ENCODE results near the gene SUGP1.
"Not testable (repeated sequence)": the region's sequence is repeated elsewhere in the genome, so short reads cannot be mapped to it uniquely, and the experiment has no call there.

The SUGP1 gene

GRCh38 chr19:19257137-19257536, 63.2 kb downstream of the SUGP1 start:
- Histone ChIP-seq H3K4me3 (ENCODE audit: low read length) (no peak overlapping the region), H3K4me1 (ENCODE audit: control insufficient read depth, low read length) (peaks cover 18% of the 10 kb centered on the region), H3K4me2 (ENCODE audit: low read length) (no peak overlapping the region), H3F3A (ENCODE audit: control insufficient read depth, insufficient read depth) (no peaks in the 10 kb centered on the region), H3K9me2 (replicated peaks; ENCODE audit: control insufficient read depth, low read length) (no peaks in the 10 kb centered on the region), H3K36me3 (ENCODE audit: control insufficient read depth, low read length) (no peaks in the 10 kb centered on the region), H4K20me1 (ENCODE audit: control insufficient read depth, insufficient read depth, low read depth, low read length) (no peaks in the 10 kb centered on the region), H3K79me2 (ENCODE audit: control insufficient read depth, low read length) (no peaks in the 10 kb centered on the region), H3K27me3 (ENCODE audit: control insufficient read depth, low read length) (peaks cover 29% of the 10 kb centered on the region), H3K9me3 (ENCODE audit: control insufficient read depth, insufficient read depth, low read length) (peaks cover 11% of the 10 kb centered on the region; the same call in 1 of the 2 replicates), H3K27ac (ENCODE audit: low read depth, low read length) (no peak overlapping the region)
- no peak for TF ChIP-seq CTCF (IDR thresholded peaks at IDR 0.05; ENCODE audit: low read depth, low read length, poor library complexity, severe bottlenecking)
- no peak for TF ChIP-seq EZH2phosphoT487 (IDR thresholded peaks at IDR 0.05; ENCODE audit: borderline replicate concordance, low read length)

GRCh38 chr19:19256072-19256969, 64.0 kb downstream of the SUGP1 start:
- Histone ChIP-seq H3F3A (ENCODE audit: control insufficient read depth, insufficient read depth) (no peaks in the 10 kb centered on the region), H3K27ac (ENCODE audit: low read depth, low read length) (no peak overlapping the region), H3K36me3 (ENCODE audit: control insufficient read depth, low read length) (no peaks in the 10 kb centered on the region), H4K20me1 (ENCODE audit: control insufficient read depth, insufficient read depth, low read depth, low read length) (no peaks in the 10 kb centered on the region), H3K4me1 (ENCODE audit: control insufficient read depth, low read length) (peaks cover 12% of the 10 kb centered on the region), H3K27me3 (ENCODE audit: control insufficient read depth, low read length) (peaks cover 23% of the 10 kb centered on the region), H3K9me2 (replicated peaks; ENCODE audit: control insufficient read depth, low read length) (no peaks in the 10 kb centered on the region), H3K9me3 (ENCODE audit: control insufficient read depth, insufficient read depth, low read length) (peaks cover 11% of the 10 kb centered on the region; the same call in 1 of the 2 replicates), H3K79me2 (ENCODE audit: control insufficient read depth, low read length) (no peaks in the 10 kb centered on the region), H3K4me3 (ENCODE audit: low read length) (no peak overlapping the region), H3K4me2 (ENCODE audit: low read length) (no peak overlapping the region)
- no peak for TF ChIP-seq CTCF (IDR thresholded peaks at IDR 0.05; ENCODE audit: low read depth, low read length, poor library complexity, severe bottlenecking)
- no peak for TF ChIP-seq EZH2phosphoT487 (IDR thresholded peaks at IDR 0.05; ENCODE audit: borderline replicate concordance, low read length)

- not testable (repeated sequence) for H3K4me2 ChIP-seq (ENCODE audit: low read length); H3K9me2 ChIP-seq (replicated peaks; ENCODE audit: control insufficient read depth, low read length); H3K9me3 ChIP-seq (ENCODE audit: control insufficient read depth, insufficient read depth, low read length); H4K20me1 ChIP-seq (ENCODE audit: control insufficient read depth, insufficient read depth, low read depth, low read length); H3K36me3 ChIP-seq (ENCODE audit: control insufficient read depth, low read length); H3K79me2 ChIP-seq (ENCODE audit: control insufficient read depth, low read length); H3K4me3 ChIP-seq (ENCODE audit: low read length); H3F3A ChIP-seq (ENCODE audit: control insufficient read depth, insufficient read depth); H3K4me1 ChIP-seq (ENCODE audit: control insufficient read depth, low read length); H3K27ac ChIP-seq (ENCODE audit: low read depth, low read length)
- peaks cover 32% of the 10 kb centered on the region for H3K27me3 ChIP-seq (ENCODE audit: control insufficient read depth, low read length)
These were observed 66.9 kb downstream of the SUGP1 start for GRCh38 chr19:19253409-19253808.

GRCh38 chr19:19250196-19250801, 70.0 kb downstream of the SUGP1 start:
- Histone ChIP-seq H4K20me1 (ENCODE audit: control insufficient read depth, insufficient read depth, low read depth, low read length) (no peaks in the 10 kb centered on the region), H3K4me3 (ENCODE audit: low read length) (no peak overlapping the region), H3K9me2 (replicated peaks; ENCODE audit: control insufficient read depth, low read length) (no peaks in the 10 kb centered on the region), H3K27me3 (ENCODE audit: control insufficient read depth, low read length) (peaks cover 21% of the 10 kb centered on the region), H3K36me3 (ENCODE audit: control insufficient read depth, low read length) (no peaks in the 10 kb centered on the region), H3K9me3 (ENCODE audit: control insufficient read depth, insufficient read depth, low read length) (no peaks in the 10 kb centered on the region), H3K27ac (ENCODE audit: low read depth, low read length) (no peak overlapping the region), H3K79me2 (ENCODE audit: control insufficient read depth, low read length) (no peaks in the 10 kb centered on the region), H3K4me1 (ENCODE audit: control insufficient read depth, low read length) (no peaks in the 10 kb centered on the region), H3F3A (ENCODE audit: control insufficient read depth, insufficient read depth) (no peaks in the 10 kb centered on the region), H3K4me2 (ENCODE audit: low read length) (no peak overlapping the region)
- TF ChIP-seq CTCF (IDR thresholded peaks at IDR 0.05; ENCODE audit: low read depth, low read length, poor library complexity, severe bottlenecking), result no peak
- TF ChIP-seq EZH2phosphoT487 (IDR thresholded peaks at IDR 0.05; ENCODE audit: borderline replicate concordance, low read length), result no peak

Data from DOHH2 (cell line).